Sigmoid colon (tissue), 4 donors: ENCODE measurements around the gene DNAJC8.

Experiments used
- EP300 ChIP-seq, 4 donors: sonication (generic); formaldehyde crosslinking; IDR thresholded peaks; one replicate each; pipeline ENCODE4 v1.6.1; 2017; ENCODE audit warnings: antibody characterized with exemption in 4 of 4
- POLR2A ChIP-seq, 2 donors: fragments of 450-650 bp; IDR thresholded peaks; one replicate each; pipeline ENCODE4 v1.6.1; 2016; ENCODE audit warnings: antibody characterized with exemption in 2 of 2, mild to moderate bottlenecking in 2 of 2, moderate library complexity in 2 of 2
- POLR2AphosphoS5 ChIP-seq, 4 donors: sonication (generic); formaldehyde crosslinking; IDR thresholded peaks; one replicate each; pipeline ENCODE4 v1.6.1; 2017; ENCODE audit warnings: antibody characterized with exemption in 4 of 4
- TF ChIP-seq, protein P1 (sequence below), 4 experiments: fragments of 450-650 bp in 3 of 4; fragments of 200-600 bp in 1 of 4; IDR thresholded peaks; one replicate each; pipeline ENCODE4 v1.5.1; 2016 to 2019; ENCODE audit warnings: antibody characterized with exemption in 4 of 4, mild to moderate bottlenecking in 3 of 4, moderate library complexity in 2 of 4

DNA sequence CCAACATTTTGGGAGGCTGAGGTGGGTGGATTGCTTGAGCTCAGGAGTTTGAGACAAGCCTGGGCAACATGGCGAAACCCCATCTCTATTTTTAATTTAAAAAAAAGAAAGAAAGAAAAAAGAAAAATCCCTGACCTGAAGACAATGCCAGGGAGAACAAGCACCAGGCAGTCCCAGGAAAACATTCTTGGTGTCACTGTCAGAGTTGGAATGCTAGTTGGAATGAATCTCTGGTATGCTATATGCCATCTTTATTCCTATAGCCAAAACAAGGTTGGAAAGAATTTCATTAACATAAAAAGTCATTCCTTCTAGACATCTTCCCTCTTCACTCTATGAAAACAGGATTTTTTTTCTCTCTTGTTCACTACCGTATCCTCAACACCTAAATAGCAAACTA lies 2.8 kb downstream of the DNAJC8 start:
- TF ChIP-seq, protein P1, sequence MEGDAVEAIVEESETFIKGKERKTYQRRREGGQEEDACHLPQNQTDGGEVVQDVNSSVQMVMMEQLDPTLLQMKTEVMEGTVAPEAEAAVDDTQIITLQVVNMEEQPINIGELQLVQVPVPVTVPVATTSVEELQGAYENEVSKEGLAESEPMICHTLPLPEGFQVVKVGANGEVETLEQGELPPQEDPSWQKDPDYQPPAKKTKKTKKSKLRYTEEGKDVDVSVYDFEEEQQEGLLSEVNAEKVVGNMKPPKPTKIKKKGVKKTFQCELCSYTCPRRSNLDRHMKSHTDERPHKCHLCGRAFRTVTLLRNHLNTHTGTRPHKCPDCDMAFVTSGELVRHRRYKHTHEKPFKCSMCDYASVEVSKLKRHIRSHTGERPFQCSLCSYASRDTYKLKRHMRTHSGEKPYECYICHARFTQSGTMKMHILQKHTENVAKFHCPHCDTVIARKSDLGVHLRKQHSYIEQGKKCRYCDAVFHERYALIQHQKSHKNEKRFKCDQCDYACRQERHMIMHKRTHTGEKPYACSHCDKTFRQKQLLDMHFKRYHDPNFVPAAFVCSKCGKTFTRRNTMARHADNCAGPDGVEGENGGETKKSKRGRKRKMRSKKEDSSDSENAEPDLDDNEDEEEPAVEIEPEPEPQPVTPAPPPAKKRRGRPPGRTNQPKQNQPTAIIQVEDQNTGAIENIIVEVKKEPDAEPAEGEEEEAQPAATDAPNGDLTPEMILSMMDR (IDR thresholded peaks at IDR 0.05) = no peak
- TF ChIP-seq POLR2AphosphoS5 (IDR thresholded peaks at IDR 0.05) = no peak
- no peak for TF ChIP-seq POLR2A (IDR thresholded peaks at IDR 0.05)
- no peak for TF ChIP-seq EP300 (IDR thresholded peaks at IDR 0.05)
